ENCODE results near the gene SLC6A6.
"Not testable (repeated sequence)": the region's sequence is repeated elsewhere in the genome, so short reads cannot be mapped to it uniquely, and the experiment has no call there.

SLC6A6 gene

DNA sequence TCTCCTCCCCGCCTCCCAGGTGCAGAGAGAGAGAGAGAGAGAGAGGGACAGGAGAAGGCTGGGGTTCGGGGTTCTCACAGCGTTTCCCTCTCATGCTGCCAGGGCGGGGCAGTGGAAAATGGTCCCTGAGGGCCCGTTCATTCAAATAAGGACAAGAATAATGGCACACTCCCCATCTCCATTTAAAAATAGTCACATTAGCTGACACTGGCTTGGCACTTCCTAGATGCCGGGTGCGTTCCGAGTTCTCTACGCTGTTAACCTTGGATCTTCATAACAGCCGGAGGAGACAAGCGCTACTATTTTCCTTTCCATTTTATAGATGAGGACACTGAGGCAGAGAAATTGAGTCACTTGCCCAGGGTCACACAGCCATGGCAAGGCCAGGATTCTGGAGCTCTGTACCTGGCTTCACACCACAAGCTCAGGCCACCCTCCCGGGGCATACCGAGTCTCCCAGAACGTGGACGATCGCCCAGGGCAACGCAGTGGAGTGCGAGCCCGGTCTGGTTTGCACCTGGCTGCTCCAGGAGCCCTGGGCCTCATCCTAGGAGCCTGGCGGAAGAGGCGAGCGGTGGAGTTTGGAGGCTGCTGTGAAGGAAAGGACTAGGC, 608 bp upstream of the SLC6A6 start:
- no peak for DNase-seq

DNA sequence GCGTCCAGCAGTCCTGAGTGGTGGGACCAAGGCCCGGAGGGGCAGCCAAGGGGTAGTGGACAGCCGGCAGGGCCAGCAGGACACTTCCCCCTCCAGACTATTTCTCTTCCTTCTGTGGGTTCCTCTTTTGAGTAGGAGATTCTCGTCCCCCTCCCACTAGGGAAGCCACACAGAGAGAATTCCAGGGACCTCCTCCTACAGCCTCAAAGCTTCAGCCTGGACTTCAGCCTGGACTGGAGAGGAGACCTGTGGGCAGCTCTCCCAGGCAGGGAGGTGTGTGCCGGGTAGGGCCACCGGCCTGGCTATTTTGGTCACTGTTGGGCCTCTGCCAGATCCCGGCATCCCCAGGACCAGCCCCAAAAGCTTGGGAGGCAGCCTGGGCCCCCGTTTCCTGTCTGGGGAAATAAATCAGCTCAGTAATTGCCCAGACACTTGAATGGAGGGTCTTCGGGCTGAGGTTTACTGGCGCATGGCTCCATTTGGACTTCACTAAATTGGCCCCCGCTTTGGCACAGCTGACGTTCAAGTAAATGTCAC, 1.3 kb downstream of the SLC6A6 start:
- no peak for DNase-seq

DNA sequence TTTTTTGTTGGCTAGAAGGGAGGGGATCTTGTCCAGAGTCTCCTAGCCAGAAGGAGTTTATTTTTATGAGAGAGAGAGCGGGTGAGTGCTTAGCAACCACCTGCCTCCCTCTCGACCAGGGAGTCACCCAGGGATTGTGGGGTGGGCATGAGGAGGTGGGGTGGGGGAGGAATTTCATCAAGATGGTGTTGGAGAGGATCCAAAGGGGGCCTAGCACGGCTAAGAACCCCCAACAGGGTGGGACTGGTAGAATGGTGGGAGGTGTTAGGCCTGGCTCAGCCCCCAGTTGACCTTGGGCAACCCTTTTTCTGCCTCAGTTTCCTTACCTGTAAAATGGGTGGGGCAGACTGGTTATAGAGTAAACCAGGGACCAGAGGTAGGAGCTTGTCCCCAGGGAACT, 1.8 kb downstream of the SLC6A6 start:
- no peak for DNase-seq

DNA sequence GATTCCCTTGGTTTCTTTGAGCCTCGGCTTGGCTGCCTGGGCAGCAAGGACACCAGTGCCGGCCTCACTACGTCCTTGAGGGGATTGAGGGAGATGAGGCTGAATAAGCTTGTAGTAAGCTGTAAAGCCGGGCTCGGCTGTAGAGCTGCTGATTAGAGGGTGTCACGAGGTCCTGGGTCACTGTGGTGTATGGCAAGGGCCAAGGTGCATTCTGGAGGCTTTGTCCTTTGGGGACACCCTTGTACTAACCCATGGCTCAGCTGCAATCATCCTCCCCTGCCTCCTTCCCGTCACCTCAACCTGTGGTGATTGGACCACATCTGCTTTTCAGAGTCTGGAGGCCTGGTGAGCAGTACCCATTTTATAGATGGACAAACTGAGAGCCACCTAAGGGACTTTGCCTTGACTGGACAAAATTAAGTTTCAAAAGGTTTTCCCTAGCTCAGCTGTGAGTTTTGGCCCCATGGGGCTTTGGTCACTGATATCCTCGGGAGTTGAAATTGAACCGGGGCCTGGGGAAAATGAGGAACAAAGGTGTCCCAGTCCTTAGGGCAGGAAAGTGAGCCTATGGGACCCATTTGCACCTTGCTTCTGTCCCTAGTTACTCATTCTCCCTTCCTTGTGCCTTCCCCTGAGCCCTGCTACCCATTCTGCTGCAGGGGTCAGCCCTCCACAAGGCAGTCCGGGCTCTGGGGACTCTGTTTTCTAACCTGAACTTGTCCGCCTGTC, 2.4 kb downstream of the SLC6A6 start:
- no peak for DNase-seq

DNA sequence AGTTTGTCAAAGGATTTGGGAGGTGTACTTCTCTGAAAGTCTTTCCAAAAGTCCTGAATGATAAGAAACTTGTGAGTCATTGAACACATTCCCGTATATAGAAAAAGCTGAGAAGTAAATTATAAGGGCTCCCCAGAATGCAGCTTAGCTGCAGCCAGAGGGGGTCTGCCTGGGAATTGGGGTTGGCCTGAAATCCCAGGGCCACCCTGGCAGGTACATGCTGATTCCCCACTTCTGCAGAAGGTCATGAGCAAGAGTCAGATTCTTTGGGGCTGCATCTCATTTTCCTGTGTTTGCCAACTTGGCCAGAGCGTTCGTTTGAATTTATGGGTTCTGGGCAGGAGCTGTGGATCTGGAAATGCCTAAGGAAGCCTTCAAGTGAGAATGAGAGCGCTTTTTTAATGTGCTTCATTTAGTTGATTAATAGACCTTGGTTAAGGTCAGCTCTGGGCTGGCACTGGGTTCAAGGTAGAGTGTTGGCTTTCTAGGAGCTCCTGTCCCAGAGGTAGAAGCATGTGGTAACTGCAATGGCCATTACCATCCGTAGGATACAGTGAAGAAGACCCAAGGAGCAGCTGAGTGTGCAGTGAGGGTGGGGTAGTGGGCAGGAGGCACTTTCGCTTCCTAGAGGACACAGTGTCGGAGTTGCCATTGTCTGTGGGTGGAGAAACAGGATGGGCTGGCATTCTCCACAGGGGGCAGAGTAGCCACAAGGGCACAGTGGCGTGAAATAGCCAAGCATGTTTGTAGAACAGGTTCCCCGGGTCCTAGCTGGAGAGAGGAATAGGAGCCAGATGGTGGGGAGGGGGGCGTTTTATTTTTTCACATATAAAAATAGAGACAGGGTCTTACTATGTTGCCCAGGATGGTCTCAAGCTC, 3.2 kb downstream of the SLC6A6 start:
- DNase-seq: no peak

DNA sequence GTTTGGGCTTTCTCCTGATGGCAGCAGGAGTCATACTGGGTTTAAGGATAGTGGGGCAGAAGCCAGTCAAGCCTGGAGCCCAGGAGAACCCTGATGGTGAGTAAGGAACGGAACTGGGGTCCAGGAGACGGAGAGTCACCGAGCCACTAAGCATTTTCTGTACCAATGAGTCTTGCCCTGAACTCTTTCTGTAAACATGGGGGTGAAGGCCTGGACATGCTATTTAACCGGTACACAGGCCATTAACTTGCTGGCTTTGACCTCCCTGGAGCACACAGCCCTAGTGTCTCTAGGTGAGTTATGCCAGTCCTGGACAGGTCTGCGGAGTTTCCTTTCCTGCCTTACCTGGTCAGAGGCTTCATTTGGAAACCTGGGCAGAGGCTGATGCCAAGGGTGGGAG, 3.9 kb downstream of the SLC6A6 start:
- no peak for DNase-seq

DNA sequence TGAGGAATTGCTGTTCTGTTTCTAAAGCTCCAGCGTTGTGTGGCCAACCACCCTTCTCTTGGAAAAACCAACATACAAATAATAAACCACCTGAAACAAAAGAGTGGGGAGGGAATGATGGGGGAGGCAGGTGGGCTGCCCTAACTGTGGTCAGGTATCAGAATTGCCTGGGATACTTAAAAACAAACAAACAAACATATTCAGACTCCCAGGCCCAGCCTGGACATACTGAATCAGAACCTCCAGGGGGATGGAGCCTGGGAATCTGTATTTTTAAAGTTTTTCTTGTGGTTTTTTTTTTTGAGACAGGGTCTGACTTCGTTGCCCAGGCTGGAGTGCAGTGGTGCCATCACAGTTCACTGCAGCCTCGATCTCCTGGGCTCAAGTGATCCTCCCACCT, 4.4 kb downstream of the SLC6A6 start:
- DNase-seq: no peak

DNA sequence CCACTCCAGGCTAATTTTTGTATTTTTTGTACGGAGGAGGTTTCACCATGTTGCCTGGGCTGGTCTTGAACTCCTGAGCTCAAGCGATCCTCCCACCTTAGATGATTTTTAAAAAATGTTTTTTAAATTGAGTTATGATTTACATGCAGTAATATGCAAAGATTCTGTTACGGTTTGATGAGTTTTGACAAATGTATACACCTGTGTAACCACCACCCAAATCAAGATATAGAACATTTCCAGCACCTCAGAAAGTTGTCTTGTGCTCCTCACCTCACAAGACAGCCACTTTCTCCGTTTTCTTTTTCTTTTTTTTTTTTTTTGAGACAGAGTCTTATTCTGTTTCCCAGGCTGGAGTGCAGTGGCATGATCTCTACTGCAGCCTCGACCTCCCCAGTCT, 4.8 kb downstream of the SLC6A6 start:
- no peak for DNase-seq

DNA sequence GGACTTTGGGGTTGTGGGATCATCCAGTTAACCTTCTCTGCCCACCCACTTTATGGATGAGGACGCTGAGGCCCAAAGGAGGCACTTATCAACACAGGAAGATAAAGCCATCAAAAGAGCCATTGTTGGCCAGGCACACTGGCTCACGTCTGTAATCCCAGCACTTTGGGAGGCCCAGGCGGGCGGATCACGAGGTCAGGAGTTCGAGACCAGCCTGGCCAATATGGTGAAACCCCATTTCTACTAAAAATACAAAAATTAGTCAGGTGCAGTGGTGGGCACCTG, 7.3 kb downstream of the SLC6A6 start:
- not testable (repeated sequence) for DNase-seq

DNA sequence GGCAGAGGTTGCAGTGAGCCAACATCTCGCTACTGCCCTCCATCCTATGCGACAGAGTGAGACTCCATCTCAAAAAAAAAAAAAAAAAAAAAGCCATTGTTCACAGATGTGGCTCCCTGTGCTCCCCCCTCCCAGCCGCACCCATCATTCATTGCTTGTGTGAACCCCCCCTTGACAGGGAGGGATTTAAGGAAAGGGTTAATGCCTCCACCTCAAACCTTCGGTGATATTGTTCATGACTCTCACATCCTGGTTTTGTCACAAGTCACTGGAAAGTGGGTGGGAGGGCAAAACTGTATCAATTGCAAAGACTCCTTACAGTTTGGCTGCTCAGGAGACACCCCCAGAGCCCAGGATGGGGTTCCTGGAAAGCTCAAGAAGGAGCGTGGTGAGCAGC, 7.7 kb downstream of the SLC6A6 start:
- no peak for DNase-seq

DNA sequence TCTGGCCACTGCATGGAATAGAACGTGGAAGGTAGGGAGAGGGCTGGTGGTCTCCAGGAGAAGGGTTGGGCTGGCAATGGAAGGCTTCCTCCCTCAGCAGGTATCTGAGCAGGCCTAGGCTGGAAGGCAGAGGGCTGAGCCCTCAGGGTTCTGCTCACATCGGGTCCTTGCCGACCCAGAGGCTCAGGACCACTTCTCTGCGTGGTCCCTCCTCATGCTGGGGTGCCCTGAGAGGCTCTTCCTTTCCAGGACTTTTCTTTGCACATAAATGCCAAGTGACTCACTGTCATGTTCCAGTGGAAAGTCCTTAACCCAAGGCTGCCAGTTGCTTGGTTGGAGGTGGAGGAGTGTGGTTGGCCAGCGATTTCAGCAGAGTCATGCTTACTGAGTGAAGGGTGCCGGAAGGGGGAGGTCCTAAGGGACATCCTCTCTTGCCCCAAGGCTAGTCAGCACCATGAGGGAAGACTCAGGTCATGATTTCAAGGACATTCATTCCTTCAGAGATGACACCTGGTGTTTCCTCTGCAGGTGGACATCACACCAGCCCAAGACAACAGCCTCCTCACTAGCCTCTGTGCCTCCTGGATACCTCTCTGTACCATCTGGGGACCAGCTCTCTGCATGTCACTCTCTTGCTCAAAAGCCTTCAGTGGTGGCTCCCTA, 8.2 kb downstream of the SLC6A6 start:
- DNase-seq: no peak

DNA sequence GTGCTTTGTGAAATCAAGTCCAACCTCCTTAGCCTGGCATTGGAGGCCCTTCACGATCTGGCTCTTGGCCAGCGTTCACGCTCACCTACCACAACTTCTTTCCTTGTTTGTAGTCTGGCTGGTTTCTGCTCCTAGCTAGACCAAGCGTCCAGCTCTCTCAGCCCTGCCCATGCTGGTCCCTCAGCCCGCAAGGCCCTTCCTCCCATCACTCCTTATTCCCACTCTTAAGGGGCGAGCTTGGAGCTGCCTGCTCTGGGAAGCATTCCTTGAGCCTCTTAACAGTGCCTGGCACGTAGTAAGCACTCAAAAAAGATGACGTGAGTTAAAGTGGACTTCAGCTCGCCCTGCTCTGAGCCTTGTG, 8.7 kb downstream of the SLC6A6 start:
- no peak for DNase-seq

DNA sequence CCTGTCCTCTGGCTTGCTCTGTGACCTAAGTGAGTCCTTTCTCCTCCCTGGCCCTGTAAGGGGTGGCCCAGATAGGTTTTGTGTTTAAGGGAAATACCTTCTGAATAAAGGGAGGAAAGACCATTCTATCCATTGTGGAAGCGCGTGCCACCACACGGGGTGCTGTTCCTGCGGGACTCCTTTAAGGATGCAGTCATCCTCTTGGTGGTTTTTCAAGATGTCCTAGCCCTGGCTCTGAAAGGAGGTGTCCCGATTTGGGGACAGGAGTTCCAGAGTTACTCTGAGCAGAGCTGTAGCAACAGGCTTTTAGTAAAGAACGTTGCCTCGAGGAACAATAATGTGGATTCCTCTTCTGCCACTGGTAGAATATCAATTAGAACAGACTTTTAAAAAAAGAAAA, 9.6 kb downstream of the SLC6A6 start:
- no peak for DNase-seq

DNA sequence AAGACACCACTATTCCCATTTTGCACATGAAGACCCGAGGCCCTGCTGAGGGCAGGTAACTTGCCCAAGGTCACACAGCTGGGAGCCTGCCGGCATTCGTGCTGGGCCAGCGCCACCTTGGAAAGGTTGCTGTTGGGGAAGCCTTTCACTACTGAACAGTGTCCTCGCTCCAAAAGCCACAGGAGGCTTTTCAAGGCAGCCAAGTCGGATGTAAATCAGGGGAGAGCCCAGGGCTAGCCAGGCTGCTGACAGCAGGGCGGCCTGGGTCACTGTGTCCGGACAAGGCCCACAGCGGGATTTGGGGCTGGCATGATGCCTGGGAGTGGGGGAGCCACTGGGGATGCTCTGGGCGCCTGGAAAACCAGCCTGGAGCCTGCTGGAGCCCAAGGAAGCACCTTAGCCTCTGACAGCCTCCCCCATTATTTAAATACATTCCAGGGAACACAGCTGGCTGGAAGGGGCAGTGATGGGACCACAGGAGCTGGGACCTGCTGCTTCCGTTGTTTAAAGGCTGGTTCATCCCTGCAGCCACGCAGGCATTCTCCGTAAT, 10.5 kb downstream of the SLC6A6 start:
- DNase-seq: no peak

DNA sequence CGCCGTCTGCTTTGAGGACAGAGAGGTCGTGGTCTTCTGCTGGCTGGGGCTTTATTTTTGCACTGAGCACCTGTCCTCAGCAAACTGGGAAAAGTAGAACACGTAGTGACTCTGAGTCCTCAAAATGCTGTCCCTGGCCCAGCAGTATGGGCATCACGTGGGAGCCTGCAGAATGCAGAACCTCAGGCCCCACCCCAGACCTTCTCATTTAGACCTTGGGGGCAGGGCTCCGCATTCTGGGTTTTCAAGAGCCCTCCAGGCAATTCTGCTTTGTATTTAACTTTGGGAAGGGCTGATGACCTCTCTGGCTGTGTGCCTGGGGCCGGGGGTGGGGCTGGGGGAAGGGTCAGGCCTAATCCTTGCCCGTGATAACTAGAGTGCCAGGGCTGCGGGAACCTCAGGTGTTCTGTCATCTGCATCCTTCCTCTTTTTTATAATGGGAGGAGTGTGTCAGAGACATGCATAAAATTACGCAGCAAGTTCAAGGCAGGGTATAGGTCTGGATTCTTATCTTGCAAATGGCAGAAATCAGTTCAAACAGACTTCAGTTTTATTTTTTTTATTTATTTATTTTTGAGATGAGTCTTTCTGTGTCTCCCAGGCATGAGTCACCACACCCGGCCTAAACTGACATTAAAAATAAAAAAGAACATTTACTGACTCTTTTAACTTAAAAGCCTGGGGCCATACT, 11.1 kb downstream of the SLC6A6 start:
- DNase-seq: no peak

DNA sequence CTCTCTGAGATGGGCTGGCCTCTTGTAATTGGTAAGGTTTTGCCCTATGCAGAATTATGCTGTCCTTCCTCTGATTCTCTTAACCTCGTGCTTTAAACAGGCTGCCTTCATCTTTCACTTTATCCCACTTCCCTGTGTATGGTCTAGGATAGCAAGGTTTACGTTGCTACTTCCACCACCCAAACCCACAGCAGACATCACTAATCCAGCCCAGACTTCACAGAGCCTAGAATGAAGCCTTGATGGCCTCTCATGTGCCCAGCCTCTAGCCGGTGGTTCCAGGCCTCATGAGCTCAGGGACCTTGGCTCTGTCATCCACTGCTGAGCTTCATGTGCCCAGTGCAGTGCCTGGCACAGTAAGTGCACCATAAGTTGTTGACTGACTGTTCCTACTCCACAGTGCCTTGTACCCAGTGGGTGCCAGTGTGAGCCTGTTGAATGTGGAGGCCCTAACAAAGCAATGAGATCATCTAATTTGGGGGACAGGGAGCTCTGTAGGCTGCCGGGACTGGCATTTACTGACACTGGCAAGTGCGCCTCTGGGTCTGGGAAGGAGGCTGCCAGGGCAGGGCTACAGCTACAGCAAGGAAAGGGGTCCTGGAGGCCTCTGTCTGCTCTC, 12.5 kb downstream of the SLC6A6 start:
- DNase-seq: no peak

DNA sequence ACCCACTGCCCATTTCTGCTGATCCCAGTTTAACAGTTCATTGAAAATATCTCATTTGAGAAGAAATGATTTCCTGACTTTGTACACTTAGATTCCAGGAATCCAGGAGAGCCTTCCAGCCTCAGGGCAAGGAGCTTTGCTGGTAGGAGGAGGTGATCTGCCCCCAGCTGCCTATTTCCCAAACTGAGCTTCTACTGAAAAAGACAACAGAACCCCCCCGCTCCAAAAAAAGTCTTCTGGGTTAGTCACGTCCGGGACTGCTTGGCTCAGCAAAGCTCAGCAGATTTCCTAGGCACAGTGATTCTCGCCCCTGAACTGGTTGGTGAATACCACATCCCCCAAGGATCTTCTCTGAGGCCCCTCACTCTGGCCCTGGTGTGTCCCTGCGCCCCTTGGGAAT, 13.1 kb downstream of the SLC6A6 start:
- DNase-seq: no peak

DNA sequence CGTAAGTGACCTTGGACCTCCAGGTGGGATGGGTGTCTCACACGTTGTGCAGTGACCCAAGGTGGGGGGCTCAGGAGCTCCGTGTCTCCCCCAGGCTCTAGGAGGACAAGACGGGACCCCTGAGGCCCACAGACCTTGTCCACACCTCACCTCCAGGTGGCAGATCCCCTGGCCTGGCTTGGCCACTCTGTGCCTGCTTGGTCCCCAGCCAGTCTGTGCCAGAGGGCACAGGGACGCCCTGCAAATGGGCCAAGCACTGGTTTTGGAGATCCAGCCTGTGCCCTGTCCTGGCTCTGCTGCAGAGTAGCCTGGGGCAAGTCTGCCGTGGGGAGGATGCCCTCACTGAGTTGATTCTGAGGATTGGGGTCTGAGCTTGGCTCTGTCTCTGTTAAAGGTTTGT, 14.0 kb downstream of the SLC6A6 start:
- DNase-seq: no peak

DNA sequence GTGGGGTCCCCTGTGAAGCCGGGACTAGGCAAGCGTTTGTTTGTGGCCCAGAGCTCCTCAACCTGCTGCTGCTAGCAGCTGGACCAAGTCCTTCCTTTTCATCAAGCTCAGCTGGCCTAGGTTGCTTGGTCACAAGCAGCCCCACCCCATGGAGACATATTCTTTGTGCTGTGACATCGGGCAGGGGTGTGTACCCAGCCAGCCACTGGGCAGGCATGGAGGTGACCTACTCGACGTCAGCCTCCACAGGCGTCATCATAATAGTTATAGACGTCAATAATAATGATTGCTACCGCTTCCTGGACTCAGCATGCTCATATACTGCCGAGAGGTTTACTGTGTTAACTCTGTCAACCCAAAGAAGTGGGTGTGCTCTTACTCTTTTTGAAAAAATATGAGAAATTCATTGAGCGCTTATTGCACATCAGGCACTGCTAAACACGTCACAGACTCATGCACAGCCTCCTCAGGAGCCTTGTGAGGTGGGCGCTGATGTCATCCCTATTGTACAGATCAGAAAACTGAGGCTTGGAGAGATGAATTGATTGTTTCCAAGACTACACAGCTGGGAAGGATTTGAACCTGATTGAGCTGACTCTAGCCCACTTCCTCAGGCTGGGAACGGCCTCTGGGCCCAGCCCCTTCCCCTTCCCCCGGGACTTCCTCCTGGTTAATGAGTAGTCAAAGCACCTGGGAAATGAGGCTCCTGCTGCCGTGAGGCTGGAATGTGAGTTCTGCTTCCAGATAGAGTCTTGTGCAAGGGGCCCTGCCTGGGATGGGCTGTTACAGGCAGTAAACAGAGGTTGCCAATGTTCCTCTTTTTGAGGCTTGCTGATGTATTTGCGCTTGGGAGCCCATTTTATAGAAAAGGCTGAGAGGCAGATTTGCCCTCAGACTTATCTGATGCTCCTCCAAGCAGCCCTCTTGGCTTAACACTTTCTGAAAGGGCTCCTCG, 16.2 kb downstream of the SLC6A6 start:
- no peak for DNase-seq

DNA sequence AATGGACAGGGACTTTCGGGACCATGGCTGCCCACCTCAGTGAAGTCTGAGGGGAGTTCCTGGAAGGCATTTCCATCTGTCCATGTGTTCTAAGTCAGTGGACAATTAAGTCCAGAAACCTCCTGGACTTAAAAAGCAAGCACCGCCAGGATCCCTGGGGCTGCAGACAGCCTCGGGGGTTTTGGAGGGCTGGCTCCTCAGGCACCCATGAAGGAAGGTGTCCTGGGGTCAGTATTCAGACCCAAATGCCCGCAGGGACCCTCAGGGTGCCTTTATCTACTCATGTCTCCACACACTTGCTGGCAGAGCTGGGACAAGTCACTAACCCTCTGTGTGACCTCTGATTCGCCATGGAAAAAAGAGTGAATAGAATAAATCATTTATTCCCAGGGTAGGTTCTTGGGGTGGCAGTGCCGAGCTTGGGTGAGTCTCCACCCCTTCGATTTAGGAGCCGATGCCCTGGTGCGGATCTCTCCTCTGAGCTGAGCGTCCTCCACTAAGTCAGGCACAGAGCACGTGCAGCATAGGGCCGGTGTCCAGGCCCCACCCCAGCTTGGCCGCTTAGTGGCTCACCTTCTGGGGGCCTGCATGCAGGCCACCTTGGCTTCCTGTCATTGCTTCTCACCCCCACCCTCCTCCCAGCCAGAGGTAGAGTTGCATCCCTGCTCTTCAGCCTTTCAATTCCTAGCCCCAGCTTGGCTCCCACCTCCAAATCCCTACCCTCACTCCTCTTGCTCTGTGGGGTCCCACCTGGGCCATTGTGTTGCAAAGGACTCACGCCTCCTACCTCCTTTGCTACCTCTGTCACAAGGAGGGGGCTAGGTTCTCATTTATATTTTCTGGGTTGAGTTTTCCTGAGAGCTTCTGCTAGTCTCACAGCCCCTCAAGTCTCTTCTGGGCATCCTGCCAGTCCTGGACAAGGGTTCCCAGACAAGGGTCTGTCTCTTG, 19.9 kb downstream of the SLC6A6 start:
- no peak for DNase-seq

Data from NCI-H187 treated with DMSO at 0.1 percent for 48 hours (cell line).